Right hindlimb (tissue), 1 donor: ENCODE data around the gene PSMD5.

Experiments used
- DNase-seq: peaks from one replicate; pipeline ENCODE4 v3.0.0-alpha.2; 2018

Gene PSMD5

DNA sequence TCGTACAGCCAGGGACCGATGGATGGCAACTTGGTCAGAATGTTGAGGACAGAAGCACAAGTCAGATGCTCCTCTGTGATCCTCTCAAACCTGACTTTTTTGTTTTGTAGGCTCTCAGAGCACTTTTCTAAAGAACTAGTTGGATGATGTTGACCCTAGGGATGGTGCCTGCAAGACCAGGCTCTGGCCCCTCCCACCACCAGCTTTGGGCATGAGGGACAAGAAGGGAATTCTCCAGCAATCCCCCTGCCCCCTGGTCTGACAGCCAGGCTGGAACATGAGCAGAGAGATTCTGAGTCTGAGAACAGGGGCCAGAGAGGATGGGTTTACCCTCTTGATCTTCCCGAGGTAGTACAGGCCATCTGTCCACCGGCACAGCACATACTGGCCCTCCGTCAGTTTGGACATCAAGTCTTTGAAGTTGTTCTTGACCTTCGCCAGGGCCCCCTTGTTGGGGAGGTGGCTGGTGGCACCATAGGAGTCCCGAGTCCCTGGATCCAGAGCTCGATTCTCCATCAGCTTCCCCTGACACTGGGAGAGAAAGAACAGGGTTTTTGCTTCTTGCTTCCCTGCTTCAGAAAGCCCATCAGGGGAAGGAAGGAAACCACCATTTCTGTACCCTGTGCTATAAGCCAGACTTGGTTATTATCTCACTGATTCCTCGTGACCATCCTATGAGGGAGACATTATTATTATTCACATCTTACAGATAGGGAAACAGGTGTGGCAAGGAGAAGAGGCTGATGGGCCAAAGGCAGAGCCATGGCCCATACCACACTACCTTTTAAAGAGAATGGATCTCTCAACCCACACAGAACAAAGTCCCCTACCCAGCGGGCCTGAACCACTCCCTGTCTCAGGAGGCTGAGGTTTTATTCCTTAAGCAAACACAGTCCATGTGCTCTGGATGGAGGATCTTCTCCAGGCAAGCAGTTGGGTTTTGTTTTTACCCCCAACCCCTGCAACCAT is 31.8 kb upstream of the PSMD5 start:
- DNase-seq, result no peak

DNA sequence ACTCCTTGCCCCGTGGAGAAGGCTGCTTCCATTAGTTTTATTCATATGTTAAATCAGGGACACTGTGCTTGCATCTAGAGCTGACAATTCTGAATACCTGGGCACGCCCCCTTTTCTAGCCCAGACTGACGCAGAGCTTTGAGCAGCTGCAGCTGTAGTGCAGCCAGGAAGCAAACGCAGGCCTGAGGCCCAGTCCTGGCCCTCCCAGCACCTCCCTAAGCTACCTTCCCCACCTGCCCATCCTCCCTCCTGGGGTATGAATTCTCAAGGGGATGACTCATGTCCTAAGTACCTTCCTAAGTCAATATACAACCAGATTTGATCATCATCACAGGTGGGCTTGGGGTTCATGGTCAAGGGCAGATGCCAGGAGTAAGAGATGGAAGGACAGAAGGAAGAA is 30.8 kb upstream of the PSMD5 start:
- DNase-seq, result no peak

DNA sequence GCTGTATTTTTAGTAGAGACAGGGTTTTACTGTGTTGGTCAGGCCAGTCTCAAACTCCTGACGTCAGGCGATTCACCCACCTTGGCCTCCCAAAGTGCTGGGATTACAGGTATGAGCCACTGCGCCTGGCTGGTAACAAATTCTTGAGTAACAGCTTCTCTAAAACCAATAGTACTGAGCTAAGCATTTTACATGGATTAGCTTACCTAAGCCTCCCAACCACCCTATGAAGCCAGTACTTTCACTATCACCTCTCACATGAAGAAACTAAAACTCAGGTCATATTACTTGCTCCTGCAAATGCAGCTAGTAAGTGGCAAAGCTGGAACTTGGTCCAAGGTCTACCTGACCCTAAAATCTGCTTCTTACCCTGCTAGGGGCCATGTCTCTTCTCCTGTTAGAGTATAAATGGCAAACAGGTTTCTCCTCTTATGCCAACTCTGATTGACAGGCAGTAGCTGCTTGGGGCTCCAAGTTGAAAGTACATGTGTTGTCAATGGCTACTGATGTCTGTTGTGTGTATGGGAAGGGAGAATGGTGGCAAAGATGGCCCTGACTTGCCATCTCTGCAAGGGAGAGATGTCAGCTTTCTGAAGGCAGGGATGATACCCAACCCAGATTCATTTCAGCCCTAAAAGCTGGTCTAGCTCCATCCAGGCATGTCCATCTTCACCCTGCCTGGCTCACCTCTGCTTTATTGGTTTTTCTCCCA is 30.2 kb upstream of the PSMD5 start:
- DNase-seq, result no peak

DNA sequence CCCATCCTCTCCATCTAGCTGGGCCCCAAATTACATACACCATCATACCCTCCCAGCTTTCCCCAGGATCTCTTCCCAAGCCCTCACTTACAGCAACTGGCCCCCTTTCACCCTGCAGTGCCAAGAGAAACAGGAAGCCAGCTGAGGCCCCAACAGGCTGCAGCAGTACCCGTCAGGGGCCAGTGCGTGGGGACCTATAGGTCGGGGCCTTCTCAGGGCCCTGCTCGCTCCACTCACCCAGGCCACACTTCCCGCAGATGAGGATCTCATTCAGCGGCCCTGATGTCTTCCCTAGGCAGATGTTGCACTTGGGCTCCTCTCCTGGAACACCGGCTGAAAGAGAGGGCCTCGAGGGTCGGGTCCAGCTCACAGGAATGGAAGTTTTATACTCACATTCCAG is 27.5 kb upstream of the PSMD5 start:
- no peak for DNase-seq

DNA sequence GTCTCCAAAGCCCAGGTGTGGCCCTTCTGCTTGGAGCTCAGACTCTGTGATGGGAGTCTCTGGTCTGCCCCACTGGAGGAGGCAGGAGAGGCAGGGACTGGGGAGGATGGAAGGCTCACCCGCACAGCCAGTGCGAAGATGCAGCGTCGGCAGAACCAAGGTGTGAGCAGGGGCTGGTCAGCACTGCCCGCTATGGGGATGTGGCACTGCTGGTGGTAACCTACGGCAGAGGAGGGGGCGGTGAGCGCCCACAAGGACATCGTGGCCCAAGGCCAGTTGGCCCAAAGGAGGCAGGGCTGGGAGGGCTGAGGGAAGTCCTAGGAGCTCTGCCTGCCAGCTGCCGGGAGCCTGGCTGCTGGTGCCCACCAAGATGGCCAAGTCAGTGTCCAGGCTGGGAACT is 27.0 kb upstream of the PSMD5 start:
- DNase-seq, result no peak

DNA sequence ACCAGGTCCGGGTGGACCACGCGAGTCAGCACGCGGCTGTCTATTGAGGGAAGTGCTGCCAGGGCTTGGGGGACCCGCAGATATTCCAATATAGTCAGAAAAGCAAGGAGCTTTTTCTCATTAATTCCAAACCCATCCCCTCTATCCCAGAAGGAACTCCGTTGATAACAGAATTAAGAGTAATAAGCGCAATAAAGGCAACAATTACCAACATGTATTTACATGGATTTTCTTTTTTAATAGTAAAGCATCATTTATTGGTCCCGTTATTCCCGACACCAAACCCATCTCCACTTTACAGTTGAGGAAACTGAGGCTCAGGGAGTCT is 26.6 kb upstream of the PSMD5 start:
- DNase-seq, result no peak

DNA sequence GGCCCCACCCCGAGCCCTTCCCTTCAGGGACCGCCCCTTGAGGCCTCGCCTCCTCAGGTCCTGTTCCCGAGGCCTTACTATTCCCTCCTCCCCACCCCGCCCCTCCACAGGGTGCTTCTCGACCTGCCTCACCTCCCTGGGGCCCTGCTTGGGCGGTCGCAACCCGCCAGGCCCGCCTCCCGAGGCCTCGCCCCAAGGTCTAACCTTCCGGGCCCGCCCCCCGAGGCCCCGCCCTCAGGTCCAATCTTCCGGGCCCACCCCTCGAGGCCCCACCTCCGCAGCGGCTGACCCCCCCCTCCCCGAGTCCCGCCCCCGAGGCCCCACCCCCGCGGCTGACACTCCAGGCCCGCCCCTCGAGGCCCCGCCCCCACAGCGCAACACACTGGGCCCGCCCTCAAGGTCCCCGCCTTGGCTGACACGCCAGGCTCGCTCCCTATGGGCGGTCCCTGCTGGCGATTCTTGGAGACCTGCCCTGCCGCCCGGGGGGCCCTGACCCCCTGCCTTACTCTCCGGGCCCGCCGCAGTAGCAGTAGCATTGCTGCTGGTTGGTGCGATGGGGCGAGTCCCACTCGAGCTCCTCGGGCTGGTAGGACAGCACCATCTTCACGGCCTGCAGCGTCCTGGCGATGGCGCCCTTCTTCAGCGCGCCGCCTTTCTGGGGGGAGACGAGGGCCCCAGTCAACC is 26.1 kb upstream of the PSMD5 start:
- DNase-seq, result peak; percentile 96

DNA sequence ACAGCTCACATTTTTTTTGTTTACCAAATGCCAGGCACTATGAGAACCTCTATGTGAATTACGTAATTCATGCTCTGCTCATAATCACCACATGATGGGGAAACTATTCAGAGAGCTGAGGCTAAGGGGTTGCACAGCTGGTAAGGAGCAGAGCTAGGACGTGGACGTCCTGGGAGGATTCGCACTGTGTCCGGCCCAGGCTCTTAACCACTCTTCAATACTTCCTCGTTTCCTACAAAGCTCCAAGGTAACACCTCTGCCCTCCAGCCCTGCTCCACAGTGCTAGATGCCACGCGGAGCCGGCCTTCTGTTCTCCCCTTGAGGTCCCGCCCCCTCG is 25.6 kb upstream of the PSMD5 start:
- no peak for DNase-seq

DNA sequence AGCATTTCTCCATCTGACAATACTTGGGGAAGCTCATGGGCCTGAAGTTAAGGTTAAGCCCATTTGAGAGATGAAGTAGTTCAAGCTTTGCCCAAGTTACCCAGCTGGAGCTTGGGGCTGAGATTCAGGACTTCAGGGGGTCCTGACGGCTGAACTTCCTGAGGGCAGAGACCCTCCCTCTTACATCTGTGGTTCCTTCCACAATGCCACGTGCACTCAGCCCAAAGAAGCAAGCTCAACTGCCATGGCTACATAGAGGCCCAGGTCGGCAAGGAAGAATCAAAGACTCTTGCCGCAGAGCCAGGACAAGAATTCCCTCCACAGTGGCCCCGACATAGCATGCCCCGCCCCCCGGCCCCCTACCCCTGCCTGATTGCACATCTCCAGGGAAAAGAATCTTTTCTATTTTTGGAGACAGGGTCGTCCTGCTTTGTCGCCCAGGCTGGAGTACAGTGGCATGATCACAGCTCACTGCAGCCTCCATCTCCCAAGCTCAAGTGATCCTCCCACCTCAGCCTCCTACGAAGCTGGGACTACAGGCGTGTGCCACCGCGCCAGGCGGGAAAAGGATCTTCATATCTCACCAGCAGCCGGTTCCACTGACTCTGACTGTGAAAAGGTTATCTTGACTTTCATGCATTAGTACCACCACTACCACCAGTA is 25.1 kb upstream of the PSMD5 start:
- no peak for DNase-seq

DNA sequence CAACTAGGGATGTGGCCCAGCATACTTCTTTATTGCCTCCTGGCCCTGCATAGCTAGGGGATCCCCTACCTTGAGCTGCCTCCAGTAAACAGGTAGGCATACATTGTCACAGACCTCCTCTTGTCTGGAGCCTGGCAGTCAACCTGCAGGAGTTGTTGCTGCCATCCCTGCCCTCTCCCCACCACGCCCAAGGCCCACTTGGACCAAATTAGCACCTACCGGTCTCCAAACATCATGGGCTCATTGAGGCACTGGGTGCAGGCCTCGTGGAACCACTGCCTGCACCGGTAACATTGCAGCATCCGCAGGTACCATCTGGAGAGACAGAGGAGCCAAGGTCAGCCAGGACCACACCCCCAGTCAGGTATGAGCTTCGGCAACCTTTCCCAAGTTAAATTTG is 23.9 kb upstream of the PSMD5 start:
- DNase-seq, result no peak

DNA sequence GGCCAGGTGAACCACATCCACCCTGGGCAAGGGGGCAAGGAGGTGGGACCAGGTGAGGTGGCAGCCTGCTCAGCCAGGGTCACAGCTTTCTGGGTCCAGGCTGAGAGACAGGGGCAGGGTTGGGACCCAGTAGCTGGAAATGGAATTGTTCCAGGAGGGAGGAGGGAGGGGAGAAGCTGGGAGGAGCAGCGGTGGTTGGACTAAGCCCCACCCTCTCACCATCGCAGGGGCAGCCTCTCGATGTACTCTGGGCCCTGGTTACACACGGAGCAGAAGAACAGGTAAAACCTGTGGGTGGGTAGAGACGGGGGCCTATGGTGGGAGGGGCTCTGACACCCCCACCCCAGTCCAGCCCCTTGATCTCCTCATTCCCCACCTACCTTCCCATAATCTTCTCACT is 23.1 kb upstream of the PSMD5 start:
- no peak for DNase-seq

DNA sequence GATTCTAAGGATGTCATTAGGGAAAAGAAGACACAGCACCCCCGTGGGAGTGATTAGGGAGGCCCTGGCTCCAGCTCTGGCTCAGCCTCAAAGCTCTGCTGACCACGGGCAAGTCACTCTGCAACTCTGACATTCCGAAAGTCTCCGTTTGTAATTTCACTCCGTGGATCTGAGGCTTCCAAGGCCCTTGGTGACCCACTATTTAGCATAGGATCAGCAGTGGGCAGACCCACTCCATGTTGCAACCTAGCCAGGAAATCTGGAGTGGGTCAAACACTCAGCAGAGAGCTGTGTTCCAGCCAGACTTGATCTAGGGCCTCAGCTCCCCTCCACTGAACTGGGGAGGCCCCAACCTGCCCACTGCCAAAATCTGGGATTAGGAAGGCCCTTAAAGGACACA is 22.5 kb upstream of the PSMD5 start:
- DNase-seq, result no peak

DNA sequence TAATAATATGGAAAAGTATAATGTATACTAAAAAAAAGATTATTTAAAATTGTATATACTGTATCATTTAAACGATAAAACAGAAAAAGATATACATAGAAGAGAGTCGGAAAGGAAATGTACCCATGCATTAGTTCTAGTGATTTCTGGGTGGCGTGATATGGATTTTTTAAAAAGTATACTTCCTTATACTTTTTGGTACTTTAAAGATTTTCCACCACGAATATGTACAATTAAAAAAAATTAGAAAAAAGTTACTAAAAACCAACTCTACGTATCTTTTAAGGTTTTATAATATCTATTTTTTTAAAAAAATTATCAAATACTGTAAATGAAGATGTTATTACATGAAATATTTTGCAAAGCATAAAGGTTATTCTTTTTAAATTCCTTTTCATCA is 22.0 kb upstream of the PSMD5 start:
- no peak for DNase-seq

DNA sequence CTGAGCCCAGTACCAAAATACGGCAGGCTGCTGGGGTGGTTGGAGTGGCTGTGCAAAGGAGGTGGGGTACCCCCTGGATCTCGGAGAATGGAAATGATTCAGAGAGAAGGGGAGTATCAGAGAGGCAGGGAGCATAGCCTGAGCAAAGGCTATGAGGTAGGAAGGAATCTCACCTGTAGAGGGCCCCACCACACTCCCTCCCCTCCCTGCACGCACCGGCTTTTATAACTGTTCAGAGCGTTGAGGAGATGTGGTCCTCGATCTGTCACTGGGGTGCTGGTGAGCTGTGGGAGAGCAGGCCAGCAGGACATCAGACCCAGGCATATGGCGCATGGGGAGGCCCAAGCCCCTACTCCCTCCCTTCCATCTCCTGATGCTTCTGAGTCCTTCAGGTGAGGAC is 21.1 kb upstream of the PSMD5 start:
- DNase-seq, result no peak

DNA sequence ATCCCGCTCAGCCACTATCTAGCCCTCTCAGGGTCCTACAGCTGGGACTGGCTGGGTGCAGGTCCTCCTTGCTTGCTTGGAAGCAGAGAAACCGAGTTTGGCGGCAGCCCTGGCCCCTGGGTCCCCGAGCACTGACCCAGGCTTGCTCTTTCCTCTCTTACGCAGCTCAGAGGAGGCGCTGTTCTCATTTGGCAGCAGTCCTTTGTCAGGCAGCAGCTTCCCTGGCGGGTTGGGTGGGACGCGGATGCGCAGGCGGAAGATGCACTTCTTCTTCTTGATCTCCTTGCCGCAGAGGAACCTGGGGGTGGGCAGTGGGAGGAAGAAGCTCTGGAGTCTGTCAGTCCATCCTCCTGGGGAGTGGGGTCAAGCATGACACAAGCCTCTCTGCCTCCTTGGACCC is 19.7 kb upstream of the PSMD5 start:
- no peak for DNase-seq

DNA sequence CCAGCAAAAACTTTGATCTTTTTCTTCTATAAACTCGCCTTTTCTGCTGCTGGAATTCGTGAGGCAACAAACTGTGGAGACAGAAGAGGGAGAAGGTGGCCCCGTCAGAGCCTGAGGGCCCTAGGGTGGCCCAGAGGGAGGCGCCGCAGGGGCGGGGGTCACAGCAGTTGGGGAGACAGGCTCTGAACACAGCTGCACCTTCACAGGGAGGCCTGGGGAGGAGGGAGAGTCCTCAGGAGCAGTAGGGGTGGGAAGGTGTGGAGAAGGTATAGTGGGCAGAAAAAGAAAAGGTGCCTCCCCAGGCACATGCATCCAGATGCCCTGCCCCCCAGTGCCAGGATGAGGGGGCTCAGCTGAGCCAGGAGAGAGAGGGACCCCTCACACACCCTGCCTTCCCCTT is 19.2 kb upstream of the PSMD5 start:
- DNase-seq, result no peak

DNA sequence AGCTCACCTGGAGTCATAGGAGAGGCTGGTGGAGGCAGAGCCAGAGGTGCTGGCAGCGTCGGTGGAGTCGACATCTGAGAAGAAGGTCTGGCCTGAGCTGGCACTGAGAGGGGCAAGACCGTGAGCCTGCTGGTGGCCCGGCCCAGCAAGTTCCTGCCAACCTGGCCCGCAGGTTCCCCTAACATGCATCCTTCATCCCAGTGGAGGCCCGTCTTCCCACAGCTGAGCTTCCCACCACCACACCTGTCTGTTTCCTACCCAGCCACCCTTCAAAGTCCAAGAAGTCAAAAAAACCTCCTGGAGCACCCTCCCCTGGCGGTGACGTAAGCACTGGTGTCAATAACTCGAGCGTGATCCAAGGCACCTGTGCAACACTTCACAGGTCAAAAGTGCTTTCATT is 17.4 kb upstream of the PSMD5 start:
- DNase-seq, result peak; percentile 12

DNA sequence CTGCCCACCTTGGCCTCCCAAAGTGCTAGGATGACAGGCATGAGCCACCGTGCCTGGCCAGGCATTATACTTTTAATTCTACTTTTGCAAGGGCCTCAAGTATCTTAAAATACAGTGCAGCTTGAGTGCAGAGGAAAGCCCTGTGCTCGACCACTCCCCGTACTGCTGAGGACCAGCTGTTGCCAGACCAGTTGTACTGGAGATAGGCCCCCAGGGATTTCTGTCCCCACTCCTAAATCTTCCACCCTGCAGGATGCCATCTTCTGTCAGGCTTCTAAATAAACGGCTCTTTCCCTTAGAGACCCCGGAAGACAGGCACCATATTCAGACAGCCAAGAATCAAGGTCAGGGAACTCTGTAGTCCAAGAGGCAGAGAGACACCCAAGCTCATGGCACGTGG is 16.6 kb upstream of the PSMD5 start:
- DNase-seq, result no peak

DNA sequence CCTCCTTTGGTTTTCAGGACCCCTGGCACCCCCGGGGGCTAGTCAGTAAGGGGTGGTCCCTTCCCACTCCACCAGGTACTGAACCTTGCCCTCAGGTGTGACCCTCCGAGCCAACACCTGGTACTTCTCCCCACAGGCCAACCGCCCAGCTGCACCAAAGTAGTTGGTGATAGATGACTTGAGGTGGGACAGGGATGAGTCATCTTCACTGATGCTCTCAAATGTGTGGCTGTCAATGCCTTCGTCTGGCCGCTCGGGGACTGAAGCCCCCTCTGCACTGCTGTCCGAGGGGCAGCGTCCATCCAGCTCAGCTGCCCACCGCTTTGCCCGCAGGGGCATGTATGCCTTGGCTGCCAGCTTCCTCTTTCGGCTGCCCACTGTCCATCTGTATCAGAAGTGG is 15.2 kb upstream of the PSMD5 start:
- DNase-seq, result no peak

DNA sequence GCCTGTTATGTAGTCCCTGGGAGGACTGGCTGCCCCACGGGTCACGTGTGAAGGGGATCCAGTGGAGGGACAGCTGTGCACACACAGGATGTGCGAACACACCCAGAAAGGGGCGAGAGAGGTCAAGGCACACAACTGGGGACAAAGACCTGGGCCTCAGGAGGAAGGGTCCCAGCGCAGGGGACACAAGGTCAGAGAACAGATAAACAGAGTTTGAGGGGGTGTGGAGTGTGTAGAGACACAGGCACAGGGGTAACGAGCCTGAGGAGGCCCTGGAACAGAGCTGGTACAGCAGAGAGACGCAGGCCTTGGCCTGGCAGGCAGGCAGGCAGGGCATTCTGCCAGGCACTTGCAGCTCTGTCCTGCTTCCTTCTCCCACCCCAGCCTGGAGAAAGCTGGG is 14.8 kb upstream of the PSMD5 start:
- no peak for DNase-seq

DNA sequence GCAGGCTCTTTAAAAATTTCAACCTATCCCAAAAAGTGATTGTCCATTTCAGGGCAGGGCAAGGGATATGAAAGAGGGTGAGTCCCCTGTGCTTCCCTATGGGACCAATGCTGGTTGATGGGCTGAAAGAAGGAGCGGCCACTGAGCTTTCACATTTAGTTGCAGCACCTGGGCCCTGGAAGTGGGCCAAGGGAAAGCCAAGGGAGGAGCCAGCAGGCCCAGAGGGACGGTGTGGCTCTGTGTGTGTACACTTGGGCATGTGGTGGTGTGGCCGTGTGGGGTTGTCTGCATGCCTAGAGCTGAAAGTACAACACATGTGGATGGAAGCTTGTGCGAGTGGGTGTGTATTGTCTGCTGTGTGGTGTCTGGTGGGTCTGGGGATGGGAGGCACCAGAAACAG is 14.0 kb upstream of the PSMD5 start:
- DNase-seq, result no peak

DNA sequence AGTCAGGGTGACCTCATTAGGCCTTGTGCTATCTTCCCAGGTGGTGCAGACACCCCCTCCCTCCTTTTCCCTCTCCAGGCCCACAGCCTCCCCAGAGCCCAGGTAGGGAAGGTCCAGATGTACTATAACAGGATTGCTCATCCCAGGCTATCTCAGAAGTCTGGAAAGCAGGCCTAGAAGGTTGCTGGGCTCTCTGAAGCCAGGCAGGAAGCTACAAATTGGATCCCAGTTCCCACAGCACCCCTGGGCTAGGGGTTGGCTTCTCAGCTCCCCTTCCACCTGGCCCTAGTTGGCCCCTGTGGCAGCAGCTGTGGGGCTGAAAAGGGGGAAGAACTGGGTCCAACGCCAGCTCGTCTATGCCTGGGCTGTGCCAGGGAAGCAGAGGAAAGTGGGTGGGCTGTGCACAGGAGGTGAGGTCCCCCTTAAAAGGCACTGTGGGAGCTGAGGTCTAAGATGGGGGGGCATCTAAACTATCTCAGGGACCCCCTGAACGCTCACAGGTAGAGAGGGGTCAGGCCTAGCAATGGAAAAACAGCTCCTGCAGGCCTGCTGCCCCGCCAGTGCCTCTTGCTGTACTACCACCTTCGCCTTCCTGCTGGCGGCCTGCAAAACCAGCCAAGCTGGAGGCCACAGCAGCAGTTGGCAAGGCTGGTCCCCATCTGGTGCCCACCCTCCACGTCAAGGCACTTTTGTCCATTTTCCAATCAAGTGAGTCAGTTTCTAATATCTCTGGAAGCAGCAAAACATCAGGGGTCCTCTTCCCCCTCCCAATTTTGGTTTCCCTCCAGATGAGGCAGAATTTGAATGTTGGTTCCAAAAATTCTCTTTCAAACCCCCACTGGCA is 13.3 kb upstream of the PSMD5 start:
- DNase-seq, result no peak
